Measurements from ENCODE around the gene MBNL3.

Gene MBNL3, protein sequence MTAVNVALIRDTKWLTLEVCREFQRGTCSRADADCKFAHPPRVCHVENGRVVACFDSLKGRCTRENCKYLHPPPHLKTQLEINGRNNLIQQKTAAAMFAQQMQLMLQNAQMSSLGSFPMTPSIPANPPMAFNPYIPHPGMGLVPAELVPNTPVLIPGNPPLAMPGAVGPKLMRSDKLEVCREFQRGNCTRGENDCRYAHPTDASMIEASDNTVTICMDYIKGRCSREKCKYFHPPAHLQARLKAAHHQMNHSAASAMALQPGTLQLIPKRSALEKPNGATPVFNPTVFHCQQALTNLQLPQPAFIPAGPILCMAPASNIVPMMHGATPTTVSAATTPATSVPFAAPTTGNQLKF

DNA sequence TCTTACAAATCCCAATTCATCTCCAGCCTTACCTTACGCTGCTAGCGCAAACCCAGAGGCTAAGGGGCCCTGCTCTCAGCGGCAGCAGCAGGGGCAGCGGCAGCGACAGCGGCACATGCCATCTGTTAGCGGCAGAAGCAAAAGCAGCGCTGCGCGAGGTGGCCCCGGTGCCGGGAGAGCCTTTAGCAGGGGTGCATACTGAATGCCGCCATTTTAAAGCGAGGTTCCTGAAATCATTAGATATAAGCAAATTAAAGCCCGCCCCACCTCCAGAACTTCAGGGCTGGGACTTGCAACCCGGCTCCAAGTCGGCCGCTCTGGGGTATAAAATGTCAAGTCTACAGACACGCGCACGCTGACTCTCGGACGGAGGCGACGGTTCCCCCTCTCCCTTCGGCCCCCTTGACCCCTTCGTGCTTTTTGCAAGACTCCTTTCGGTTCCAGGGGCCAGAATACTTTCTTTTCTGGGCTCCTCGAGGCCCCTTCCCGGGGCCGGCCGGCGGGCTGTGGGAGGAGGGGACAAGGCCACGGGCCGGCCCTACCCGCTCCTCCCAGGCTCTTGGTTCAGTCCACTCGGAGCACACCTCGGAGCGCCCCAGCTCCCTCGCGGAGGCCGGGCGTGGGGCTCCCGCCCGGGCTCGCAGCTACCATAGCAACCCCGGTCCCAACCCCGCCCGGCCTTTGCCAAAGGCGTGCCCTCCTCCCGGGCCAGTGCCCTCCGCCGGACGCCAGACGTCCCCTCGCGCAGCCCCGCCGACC lies at the start of gene MBNL3:
TSS of gene MBNL3 (minus strand) at position 220 of the 759 bp plus-strand sequence. CDS start 49,427 bp downstream, outside the sequence.
- peak; percentile 39 to 53 for DNase-seq

- no peak for DNase-seq
These were observed 44.6 kb upstream of the MBNL3 start for GRCh38 chrX:132533409-132533808.

DNA sequence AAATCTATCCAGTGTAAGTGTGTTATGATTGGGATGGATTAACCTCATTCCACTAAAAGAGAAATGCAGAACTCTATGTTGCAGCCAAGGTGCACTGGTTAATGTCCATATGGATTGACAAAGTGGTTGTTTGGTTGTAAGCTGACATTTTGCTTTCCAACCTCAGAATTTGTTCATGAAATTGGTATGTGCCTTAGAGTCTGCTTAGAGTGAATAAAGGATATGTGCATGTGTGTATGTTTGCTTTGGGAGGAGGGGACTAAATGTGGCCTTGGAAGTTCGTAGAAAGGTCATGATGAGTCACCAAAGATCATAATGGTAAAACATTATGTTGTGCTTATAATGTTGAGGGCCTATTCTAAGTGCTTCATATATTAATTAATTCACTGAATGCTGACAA lies 44.1 kb upstream of the MBNL3 start:
- DNase-seq, result no peak

DNA sequence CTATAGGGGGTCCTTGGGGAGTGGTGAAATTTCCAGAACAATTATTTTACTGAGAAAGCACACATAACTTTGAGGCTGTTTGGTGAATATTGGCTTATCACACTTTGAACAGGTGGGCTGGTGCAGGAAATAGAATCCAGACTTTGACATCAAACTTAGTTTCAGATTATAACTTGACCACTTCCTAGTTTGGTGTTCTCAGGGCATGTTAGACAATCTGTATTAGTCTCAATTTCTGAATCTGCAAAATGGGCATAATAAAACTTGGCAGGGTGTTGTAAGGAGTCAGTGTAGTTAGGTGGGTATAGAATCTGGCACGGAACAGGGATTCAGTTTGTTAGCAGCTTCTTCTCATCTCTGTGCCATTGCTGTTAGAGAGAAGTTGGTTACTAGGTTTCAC lies 43.3 kb upstream of the MBNL3 start:
- no peak for DNase-seq

DNA sequence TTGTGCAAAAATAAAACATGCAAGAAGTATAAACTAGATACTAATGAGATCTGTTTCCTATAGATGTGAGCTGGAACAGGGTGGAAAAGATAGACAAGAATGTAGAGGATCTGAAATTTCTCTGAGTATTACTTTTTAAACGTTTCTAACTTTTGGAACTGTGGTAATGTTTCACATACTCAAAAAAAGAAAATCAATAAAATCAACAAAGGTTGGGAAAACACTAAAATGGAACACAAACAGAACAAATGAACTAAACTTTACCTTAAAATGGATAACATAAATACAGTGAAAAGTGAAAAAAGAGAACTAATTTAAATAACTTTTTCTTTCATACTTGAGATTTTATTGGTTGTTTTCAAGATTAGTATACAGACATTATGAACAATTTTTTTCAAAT lies 32.0 kb upstream of the MBNL3 start:
- DNase-seq, result no peak

GRCh38 chrX:132520213-132520612 lies 31.4 kb upstream of the MBNL3 start:
- DNase-seq, result no peak

DNA sequence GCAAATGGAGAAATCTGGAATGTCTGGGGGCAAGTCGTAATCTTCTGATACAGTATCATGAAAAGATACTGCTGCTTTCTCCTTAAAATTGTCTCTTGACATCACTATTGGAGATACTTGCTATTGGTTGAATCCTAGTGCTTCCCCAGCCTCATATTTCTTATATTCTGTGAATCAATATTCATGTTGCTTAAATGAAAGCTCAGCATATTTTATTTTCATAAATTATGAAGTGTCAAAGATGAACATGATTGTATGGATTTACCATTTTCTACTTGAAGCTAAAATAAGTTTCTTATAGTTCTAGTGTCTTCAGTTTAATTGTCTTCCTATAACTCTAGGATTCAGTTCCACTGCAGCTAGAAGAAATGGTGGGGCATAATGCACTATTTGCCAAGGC lies 29.6 kb upstream of the MBNL3 start:
- no peak for DNase-seq

- no peak for DNase-seq
These were observed 20.0 kb upstream of the MBNL3 start for GRCh38 chrX:132508834-132509233.

DNA sequence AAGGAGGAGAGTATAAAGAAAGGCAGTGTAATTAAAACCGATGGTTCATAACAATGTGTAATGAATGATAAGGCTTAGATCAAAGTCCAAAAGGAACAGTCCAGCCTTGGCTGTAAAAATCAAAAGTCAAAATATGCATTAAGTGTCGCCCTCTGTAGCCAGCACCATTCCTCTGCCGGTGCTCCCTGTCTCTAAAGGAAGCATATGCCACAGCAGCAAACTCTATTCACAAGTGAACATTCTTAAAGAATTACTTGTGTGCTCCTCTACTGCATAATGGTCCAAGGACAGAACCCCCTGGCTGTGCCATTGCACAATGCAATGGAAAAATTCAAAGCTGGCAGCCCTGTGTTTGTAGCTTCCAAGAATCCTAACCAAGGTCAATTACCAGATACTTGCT lies 16.3 kb upstream of the MBNL3 start:
- DNase-seq, result no peak

- DNase-seq, result no peak
These were observed 15.6 kb upstream of the MBNL3 start for GRCh38 chrX:132504417-132504816.

DNA sequence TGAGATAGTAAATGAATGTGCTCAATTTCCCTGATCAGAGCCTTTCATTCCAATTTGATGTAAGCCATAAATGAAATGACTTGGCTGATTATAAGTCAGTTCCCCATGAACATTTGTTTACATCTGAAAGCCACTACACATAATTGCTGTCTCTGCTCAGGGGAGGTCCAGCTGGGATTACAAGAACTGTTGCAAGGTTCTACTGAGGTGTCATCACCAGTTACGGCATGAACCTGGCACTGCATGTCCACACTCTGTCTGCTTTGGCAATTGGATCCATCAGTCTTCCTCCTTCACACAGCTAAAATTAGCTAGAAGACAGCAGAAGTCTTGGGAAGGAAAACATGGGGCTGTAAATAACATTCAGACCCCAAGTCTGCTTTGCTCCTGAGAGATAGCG lies 12.8 kb upstream of the MBNL3 start:
- DNase-seq, result no peak

DNA sequence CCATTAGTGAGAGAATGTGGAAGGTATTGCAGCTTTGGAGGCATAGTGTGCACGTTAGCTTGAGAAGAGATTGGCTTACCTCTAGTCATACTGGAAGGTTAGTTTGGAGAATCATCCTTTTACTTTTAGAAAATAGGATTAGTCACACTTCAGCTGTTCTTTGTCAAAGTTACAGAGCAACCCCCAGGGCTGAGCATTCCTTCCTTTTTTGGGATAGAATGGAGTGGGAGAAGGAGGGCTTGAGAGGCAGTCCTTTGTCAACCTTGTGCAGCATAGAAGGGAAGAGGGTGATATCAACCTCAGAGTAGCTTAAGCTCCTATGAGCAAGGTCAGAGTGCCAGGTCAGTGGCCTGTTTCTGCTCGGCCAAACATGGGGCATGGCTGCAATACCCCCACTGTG lies 8.6 kb upstream of the MBNL3 start:
- DNase-seq, result no peak

GRCh38 chrX:132493095-132493494 lies 4.3 kb upstream of the MBNL3 start:
- DNase-seq, result no peak

GRCh38 chrX:132491191-132491590 lies 2.4 kb upstream of the MBNL3 start:
- DNase-seq, result peak; percentile 75 to 81

DNA sequence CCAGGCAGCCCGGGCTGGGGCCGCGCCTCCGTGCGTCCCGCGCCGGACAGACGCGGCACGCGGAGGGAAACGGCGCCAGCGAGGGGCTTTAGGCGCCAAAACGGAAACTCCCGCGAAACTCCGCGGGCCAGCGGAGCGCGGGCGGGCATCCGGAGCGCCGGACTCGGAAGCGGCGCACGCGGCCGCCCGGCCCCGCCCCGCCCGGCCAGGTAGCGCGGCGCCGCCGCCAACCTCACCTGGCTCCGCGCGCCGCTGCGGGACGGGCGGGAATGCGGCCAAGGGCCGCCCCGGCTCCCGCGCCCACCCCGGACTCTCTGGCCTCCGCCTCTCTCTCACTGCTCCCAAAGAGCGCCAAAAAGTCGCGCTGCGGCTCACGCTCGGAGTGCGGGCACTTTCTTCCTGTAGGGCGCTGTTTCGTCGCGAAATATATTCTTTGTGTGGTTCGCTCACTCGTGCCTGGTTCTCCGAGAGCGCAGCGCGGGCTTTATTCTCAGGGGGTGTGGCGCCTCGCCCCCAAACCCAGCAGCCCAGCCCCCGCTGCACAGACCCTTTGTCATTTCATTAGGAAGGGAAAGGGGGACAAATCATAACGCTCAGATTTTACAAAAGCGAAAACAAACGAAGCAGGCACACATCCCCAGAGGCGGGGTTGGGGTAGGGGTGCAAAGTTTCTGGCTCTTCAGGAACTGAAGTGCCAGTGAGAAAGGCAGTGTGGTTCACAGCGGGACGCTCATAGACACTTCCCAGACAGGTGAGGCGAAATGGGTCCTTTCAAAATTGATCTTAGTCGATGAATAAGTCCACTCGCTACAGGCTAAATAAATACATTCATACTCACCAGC lies 961 bp upstream of the MBNL3 start:
- DNase-seq, result no peak

GRCh38 chrX:132488180-132488705 lies 595 bp downstream of the MBNL3 start:
- DNase-seq, result peak; percentile 41 to 59

DNA sequence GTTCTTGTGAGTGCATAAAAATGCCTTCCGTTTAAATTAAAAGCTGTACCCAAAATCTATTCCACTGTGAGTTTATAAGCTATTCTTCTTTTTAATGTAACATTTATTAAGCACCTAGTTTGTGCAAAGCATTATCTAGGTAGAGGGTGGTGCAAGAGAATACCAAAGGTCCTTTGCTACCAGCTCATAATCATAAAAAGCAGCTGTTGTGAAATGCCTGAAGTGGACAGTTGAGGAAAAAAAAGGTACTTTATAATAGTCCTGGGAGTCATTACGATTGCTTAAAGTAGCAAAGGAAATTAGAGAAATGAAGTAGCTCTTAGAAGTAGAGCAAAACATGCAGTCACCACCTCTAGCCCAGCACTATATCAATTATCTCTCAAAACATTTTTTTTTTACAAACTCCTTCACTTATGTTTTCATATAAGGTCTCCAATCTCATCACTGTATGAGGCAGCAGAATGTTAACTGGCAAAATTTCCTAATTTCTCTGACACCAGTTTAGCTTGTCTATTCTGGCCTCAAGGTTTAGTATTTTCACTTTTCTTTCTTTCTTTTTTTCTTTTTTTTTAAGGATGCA lies 2.1 kb downstream of the MBNL3 start:
- DNase-seq, result no peak

DNA sequence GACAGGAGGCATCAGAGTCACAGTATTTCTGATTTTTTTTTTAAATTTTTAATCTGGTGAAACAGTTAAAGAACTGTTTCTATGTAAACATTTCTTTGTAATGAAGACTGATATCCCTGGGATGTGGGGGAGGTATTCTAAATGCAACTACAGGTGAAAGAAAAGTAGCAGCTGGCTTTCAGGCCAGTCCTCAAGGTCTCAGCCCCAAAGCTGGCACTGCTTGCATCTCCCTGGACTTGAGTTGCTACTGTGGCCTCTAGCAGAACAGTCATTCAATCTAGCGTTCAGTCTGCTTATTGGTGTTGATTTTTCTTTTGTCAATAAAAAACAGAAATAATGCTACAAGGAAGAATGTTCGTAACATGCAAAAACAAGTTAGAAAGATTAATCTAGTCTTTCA lies 4.9 kb downstream of the MBNL3 start:
- DNase-seq, result no peak

DNA sequence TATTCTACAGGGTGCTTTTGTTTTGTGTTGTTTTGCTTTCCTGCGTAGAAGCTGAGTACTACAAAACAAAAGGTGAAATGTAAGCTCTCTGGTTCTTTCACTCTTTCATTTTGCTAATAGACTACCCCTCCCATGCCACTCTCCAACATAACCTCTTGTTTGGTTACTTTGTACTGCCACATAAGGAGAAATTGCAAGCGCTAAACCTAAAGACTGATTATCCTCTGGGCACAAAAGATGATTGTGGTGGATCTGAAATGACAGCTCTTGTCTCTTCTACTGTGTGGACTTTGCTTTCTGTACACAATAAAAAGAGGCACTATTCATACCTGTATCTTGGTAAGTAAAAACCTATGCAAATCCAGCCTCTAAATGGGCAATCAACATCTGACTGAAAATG lies 5.3 kb downstream of the MBNL3 start:
- DNase-seq, result no peak

- no peak for DNase-seq
These were observed 6.2 kb downstream of the MBNL3 start for GRCh38 chrX:132482632-132483031.

DNA sequence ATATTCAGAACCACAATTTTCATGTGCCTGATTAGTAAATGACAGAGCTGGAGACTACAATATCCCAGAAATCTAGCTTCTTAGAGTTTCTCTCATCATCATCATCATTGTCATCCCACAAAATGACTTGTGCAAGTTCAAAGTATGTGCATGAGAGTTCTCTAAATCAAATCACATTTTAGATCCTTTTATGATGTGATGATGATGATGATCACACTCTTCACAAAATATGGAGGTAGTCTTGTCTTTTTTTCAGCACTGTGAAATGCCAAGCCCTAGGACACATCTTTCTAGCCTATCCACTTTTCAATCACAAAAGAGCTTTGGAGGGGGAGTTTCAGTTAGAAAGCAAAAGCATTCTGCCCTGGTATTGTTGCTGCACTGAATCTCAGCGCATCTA lies 7.4 kb downstream of the MBNL3 start:
- DNase-seq, result no peak

GRCh38 chrX:132480581-132481203 lies 8.1 kb downstream of the MBNL3 start:
- DNase-seq, result peak; percentile 43 to 44

Measured in AML-193 (cell line).